Measurements from ENCODE around the gene DDN.
A peak's percentile ranks its signal among the peaks of the same experiment; 100 is the strongest.

The DDN gene

GRCh38 chr12:48960834-48961233, 38.3 kb downstream of the DDN start:
- no peak for DNase-seq

DNA sequence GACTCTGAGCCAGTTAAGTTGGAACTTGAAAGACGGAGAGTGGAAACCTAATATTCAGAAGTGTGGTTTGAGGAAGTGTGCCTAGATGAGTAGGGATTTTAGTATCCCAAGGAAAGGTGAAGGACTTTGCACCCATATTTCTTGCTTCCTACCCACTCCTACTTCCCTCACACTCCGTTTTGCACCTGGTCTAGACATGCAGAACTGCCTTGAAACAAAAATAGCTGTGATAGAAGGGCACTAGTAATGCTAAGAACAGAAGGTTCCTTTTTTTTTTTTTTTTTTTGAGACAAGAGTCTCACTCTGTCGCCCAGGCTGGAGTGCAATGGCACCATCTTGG, 41.2 kb downstream of the DDN start:
- DNase-seq, result no peak

GRCh38 chr12:48957141-48958048, 41.8 kb downstream of the DDN start, which contains the start of gene ARF3:
TSS of gene ARF3 (minus strand) at chr12:48957487. CDS start at chr12:48941095, 16,392 bp downstream.
- DNase-seq, result peak; percentile 87 to 88

DNA sequence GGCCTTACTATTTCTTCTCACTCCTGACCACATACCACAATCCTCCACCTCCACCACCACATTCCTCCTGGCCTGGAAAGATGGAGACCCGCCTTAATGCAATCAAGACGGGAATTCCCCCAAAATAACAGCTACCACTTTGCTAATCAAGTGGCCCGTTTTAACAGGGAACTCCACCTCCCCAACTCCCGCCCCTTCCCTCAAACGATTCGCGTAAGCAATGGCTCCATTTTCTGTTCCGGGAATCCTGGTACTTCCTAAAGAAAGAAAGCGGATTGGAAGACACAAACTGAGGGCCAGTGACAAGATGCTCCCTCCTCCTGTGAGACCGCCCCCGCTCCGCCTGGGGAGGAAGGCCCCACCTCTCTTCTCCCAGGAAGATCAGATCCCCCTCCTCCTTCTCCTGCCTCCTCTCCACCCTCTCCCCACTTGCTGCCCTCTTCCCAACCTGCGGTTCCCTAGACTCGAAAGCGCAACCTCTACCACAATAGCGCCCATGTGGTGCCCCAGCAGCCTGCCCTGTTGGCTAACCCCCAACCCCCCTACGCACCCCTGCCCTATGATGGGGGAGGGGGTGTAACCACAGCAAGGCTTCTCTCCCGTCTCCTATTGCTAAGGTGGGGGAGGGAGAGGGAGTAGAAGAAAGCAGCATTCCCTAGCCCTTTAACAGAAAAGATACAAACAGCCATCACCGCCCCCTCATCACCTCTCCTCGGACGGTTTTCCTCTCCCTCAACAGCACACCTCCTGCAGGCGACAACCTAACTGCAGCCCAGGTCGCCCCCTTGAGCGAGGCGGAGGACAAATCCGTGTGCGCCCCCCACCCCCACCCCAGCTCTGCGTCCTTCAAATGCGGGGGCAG, 42.7 kb downstream of the DDN start:
- DNase-seq, result peak; percentile 70 to 79

DNA sequence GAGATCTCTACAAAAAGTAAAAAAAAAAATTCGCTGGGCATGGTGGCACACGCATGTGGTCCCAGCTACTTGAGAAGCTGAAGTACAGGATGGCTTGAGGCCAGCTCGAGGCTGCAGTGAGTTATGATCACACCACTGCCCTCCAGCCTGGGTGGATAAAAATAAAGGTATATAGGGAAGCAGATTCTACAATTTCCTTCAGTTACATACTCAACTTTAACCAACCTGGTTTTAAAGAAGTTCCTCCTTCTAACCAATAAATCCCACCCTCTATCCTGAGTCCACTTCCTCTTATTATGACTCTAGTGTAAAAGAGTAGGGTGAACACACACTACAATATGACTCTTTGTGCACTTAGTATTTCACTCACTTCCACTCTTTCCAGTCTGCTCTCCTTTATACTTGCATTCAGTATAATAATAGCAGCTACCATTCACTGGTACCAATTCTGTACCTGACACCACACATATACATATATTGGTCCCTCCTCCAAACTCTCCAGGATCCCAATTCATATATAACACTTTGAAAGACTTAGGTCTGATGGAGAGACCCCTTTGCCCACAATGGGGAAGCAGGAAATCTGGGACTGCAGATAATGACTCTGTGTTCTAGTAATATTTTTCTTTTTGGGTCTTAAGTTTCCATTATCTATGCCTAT, 44.2 kb downstream of the DDN start:
- DNase-seq, result peak; percentile 88 to 90

GRCh38 chr12:48954061-48954460, 45.1 kb downstream of the DDN start:
- no peak for DNase-seq

- no peak for DNase-seq
Observed at GRCh38 chr12:48952691-48953090, 46.5 kb downstream of the DDN start.

DNA sequence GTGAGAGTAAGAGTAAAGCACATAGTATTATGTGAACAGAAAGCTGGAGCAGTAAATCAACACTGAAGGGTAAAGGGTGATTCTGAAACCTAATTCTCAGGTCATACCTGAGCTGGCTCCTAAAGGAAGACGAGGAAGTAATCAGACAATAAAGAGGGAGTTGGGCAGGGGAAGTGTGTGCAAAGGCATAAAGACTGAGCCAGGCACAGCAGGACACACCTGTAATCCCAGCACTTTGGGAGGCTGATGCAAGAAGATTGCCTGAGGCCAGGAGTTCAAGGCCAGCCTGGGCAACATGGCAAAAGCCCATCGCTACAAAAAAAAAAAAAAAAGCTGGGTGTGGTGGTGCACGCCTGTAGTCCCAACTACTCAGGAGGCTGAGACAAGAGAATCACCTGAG, 51.4 kb downstream of the DDN start:
- no peak for DNase-seq

GRCh38 chr12:48946943-48947342, 52.2 kb downstream of the DDN start:
- no peak for DNase-seq

GRCh38 chr12:48946205-48946604, 53.0 kb downstream of the DDN start:
- no peak for DNase-seq

Data from AML-193 (cell line).